Heart left ventricle (tissue), 13 donors: ENCODE results near the gene USH1G.
"Not testable (repeated sequence)": the region's sequence is repeated elsewhere in the genome, so short reads cannot be mapped to it uniquely, and the experiment has no call there.

Experiments used
- CTCF ChIP-seq, 12 donors: fragments of 200-600 bp; sonication (generic) in 4 of 12; IDR thresholded peaks; one replicate each; pipeline versions ENCODE4 v1.5.0 to v1.8.0; 2018 to 2022; ENCODE audit warnings: antibody characterized with exemption in 12 of 12, mild to moderate bottlenecking in 5 of 12
- POLR2A ChIP-seq, 2 donors: fragments of 450-650 bp; IDR thresholded peaks; one replicate each; pipeline ENCODE4 v1.6.1; 2017; ENCODE audit warnings: antibody characterized with exemption in 2 of 2, mild to moderate bottlenecking in 2 of 2, moderate library complexity in 2 of 2
- donor health status: ischemic (EF 13 %, LVEDD 7.1; RV severe dilation, severe dysfunction).
- donor health status: DM: no; HTN: yes; CAD: no.
- donor health status: DM: no; HTN: no; CAD: no.
- donor health status: ischemic (EF 25% LVEDD 6.9; RV normal size, moderate dysfunction).
- donor health status: ischemic (EF 25% LVEDD 5.7; RV mildly dilated, moderate dysfunction).
- donor health status: ischemic (EF 35%, LVEDD 5.7; RV mildly dilated, moderate dysfunction).
- donor health status: nonischemic (EF 11% LVEDD 7.7; RV severe dilation, severe dysfunction).
- donor health status: DM: yes; HTN: yes; CAD: no.
- donor health status: PGD.
- donor health status: ischemic (EF 29% LVEDD 5.4; RV normal size, mild dysfunction).
- donor health status: nonischemic (EF 23%, LVEDD 6.1; RV moderate dilation, normal function).

GRCh38 chr17:74906214-74906793 is 16.8 kb downstream of the USH1G start:
- not testable (repeated sequence) for TF ChIP-seq POLR2A, CTCF (IDR thresholded peaks at IDR 0.05)
